Activated naive CD8-positive, alpha-beta T cell treated with anti-CD3 and anti-CD28 coated beads, Interleukin-2, amount 10 ng/mL, durations not matched to agents 7 days and 5 days (primary cell): ENCODE measurements around the gene PRND. TPM values are rescaled to one million over a fixed set of nuclear protein-coding genes. Genes with fewer than 3 reads are reported as not detected.
A peak's percentile ranks its signal among the peaks of the same experiment; 100 is the strongest.
"Not testable (repeated sequence)": the region's sequence is repeated elsewhere in the genome, so short reads cannot be mapped to it uniquely, and the experiment has no call there.

Source experiments
- ATAC-seq: fragments of 150-1000 bp; cut with Tn5 transposase; one replicate; pipeline ENCODE4 v1.10.0; 2021; ENCODE audit warnings: low read depth, moderate library complexity
- POLR2A ChIA-PET: fragments of 350-600 bp; sonication (Branson Sonifier 250); formaldehyde crosslinking; loops from one replicate; lab custom pipeline; 2021; ENCODE audit warnings: antibody characterized with exemption; lab: Charles Lee
- DNase-seq: peaks from one replicate; pipeline ENCODE4 v3.0.0; 2021
- H3K27ac Mint-ChIP-seq: one replicate; pipeline ENCODE4 v1.8.0; 2022; ENCODE audit warnings: mild to moderate bottlenecking, mixed read lengths
- H3K27me3 Mint-ChIP-seq: one replicate; pipeline ENCODE4 v1.8.0; 2022; ENCODE audit warnings: mild to moderate bottlenecking, moderate library complexity, mixed read lengths
- H3K36me3 Mint-ChIP-seq: one replicate; pipeline ENCODE4 v1.8.0; 2021; ENCODE audit warnings: mild to moderate bottlenecking, mixed read lengths
- H3K4me1 Mint-ChIP-seq: one replicate; pipeline ENCODE4 v1.8.0; 2021; ENCODE audit warnings: mixed read lengths
- H3K4me3 Mint-ChIP-seq: one replicate; pipeline ENCODE4 v1.8.0; 2022; ENCODE audit warnings: mild to moderate bottlenecking, moderate library complexity, mixed read lengths
- H3K9me3 Mint-ChIP-seq: one replicate; pipeline ENCODE4 v1.8.0; 2021; ENCODE audit warnings: mixed read lengths
- total RNA-seq, 2 experiments: library from RNA; stranded (reverse); gene quantifications; one replicate each; pipeline ENCODE4 v1.2.3, GENCODE V29; 2021

PRND gene
- total RNA-seq, 2 experiments from 2014 or later, result not detected

- Mint-ChIP-seq H3K27me3 (peaks cover 18% of the 10 kb centered on the region), H3K4me1 (peaks cover 7% of the 10 kb centered on the region), H3K27ac (no peak overlapping the region), H3K9me3 (no peaks in the 10 kb centered on the region), H3K36me3 (no peaks in the 10 kb centered on the region), H3K4me3 (no peak overlapping the region)
- POLR2A ChIA-PET, result no interaction called here
- no peak for DNase-seq
- ATAC-seq, result no peak
Observed at GRCh38 chr20:4728120-4728760, 6.5 kb downstream of the PRND start.

DNA sequence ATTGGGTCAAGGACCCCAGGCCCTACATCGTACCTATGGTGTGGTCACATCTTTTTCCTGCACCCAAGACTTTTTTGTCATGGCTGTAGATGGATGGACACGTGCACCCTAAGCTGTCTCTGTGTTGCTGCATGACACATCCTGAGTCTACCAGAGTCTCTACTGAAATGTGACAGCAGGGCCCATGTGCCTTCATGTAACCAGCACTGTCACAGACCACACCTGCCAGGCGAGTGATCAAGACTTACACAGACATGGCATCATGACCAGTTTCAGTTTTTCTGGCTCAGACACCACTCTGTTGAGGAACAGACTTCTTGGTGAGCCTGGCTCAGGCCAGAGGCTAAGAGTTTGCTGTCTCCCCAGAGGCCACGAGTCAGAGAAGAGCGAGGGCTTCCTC is 7.6 kb downstream of the PRND start:
- H3K27me3 Mint-ChIP-seq, result peaks cover 25% of the 10 kb centered on the region
- ATAC-seq, result no peak
- no peak overlapping the region for H3K4me3 Mint-ChIP-seq
- DNase-seq, result no peak
- peaks cover 7% of the 10 kb centered on the region for H3K4me1 Mint-ChIP-seq
- POLR2A ChIA-PET, result no interaction called here
- H3K27ac Mint-ChIP-seq, result no peak overlapping the region
- no peaks in the 10 kb centered on the region for H3K36me3 Mint-ChIP-seq
- H3K9me3 Mint-ChIP-seq, result no peaks in the 10 kb centered on the region

GRCh38 chr20:4730780-4731179 is 9.1 kb downstream of the PRND start:
- Mint-ChIP-seq H3K4me3 (no peak overlapping the region), H3K4me1 (peaks cover 7% of the 10 kb centered on the region), H3K9me3 (no peaks in the 10 kb centered on the region), H3K27ac (no peak overlapping the region), H3K27me3 (peaks cover 31% of the 10 kb centered on the region), H3K36me3 (no peaks in the 10 kb centered on the region)
- DNase-seq, result no peak
- POLR2A ChIA-PET, result no interaction called here
- no peak for ATAC-seq

- Mint-ChIP-seq H3K27ac (no peak overlapping the region), H3K4me1 (peaks cover 3% of the 10 kb centered on the region), H3K4me3 (no peak overlapping the region), H3K27me3 (peaks cover 30% of the 10 kb centered on the region), H3K36me3 (no peaks in the 10 kb centered on the region), H3K9me3 (no peaks in the 10 kb centered on the region)
- ATAC-seq (no peak), DNase-seq (no peak)
- POLR2A ChIA-PET, result no interaction called here
Observed at GRCh38 chr20:4736875-4737274, 15.2 kb downstream of the PRND start.

- Mint-ChIP-seq H3K36me3 (no peaks in the 10 kb centered on the region), H3K4me3 (no peak overlapping the region), H3K27ac (no peak overlapping the region), H3K9me3 (no peaks in the 10 kb centered on the region), H3K27me3 (peaks cover 23% of the 10 kb centered on the region), H3K4me1 (peaks cover 3% of the 10 kb centered on the region)
- POLR2A ChIA-PET, result no interaction called here
- no peak for ATAC-seq
- DNase-seq, result no peak
Observed at GRCh38 chr20:4737857-4738627, 16.3 kb downstream of the PRND start.

DNA sequence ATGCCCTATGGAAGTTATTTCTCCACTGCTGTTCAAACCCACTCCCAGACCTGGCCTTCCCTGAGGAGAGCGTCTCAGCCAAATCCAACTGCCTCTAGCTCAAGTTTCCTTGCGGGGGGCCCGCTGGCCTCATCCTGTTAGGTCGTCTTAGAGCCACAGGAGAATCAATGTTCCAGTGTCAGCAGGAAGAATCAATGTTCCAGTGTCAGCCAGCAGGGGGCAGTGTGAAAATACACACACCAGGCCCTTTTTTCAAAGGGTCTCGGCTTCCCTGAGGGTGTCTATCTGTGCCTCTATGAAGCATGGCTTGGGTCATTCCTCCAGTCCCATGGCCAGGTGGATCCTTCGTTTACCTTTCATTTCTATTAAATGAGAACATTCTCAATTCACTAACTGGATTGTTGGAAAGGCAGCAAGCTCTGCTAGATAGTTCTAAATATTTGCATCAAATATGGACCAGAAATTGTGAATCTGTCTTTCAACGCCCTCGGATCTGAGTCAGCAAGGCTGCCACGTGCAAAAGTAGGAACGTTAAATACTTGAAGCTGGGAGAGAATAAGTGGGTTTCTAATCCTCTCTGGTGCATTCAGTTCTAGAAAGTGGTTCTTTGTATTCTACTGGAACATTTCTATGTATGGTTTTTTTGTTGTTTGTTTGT is 19.2 kb downstream of the PRND start:
- no peak overlapping the region for H3K27ac Mint-ChIP-seq
- no peaks in the 10 kb centered on the region for H3K36me3 Mint-ChIP-seq
- H3K4me3 Mint-ChIP-seq, result no peak overlapping the region
- peaks cover 3% of the 10 kb centered on the region for H3K4me1 Mint-ChIP-seq
- POLR2A ChIA-PET, result no interaction called here
- ATAC-seq (peak; percentile 61), DNase-seq (peak; percentile 65)
- H3K27me3 Mint-ChIP-seq, result peaks cover 19% of the 10 kb centered on the region
- H3K9me3 Mint-ChIP-seq, result no peaks in the 10 kb centered on the region

GRCh38 chr20:4748847-4749246 is 27.1 kb downstream of the PRND start:
- H3K9me3 Mint-ChIP-seq, result peaks cover 5% of the 10 kb centered on the region
- ATAC-seq, result no peak

DNA sequence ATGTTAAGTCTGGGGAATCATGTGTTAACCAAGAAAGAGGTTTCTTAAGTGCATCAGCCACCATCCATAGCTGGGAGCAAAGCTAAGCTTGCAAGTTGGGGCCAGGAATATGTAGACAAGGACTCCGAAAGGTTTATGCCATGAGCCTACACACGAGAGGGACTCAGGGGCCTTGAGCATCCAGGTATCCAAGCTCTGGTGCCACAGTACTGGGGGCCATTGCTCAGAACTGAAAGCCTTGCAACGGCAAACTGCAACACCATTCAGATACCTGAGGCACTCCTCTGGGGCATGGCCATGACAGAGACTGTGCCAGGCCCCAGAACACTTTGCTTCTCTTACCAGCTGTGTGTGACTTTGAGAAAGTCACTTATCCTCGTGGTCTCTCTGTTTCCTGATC is 27.6 kb downstream of the PRND start:
- Mint-ChIP-seq H3K9me3 (peaks cover 5% of the 10 kb centered on the region), H3K4me1 (no peaks in the 10 kb centered on the region)
- POLR2A ChIA-PET, result no interaction called here

More at GRCh38 chr20:4748847-4749246, 27.1 kb downstream of the PRND start:
- Mint-ChIP-seq H3K27ac (no peak overlapping the region), H3K27me3 (peaks cover 8% of the 10 kb centered on the region), H3K4me1 (no peaks in the 10 kb centered on the region), H3K36me3 (peaks cover 1% of the 10 kb centered on the region), H3K4me3 (no peak overlapping the region)
- POLR2A ChIA-PET, result no interaction called here
- DNase-seq, result no peak

GRCh38 chr20:4750381-4750780 is 28.7 kb downstream of the PRND start:
- no peak for ATAC-seq
- no peak for DNase-seq
- Mint-ChIP-seq H3K27ac (no peak overlapping the region), H3K4me1 (no peaks in the 10 kb centered on the region), H3K4me3 (no peak overlapping the region), H3K9me3 (peaks cover 5% of the 10 kb centered on the region), H3K36me3 (peaks cover 1% of the 10 kb centered on the region), H3K27me3 (peaks cover 13% of the 10 kb centered on the region)
- POLR2A ChIA-PET, result no interaction called here

More for the DNA sequence above, 27.6 kb downstream of the PRND start:
- no peak overlapping the region for H3K4me3 Mint-ChIP-seq
- ATAC-seq, result no peak
- DNase-seq, result no peak
- H3K36me3 Mint-ChIP-seq, result peaks cover 1% of the 10 kb centered on the region
- H3K27me3 Mint-ChIP-seq, result peaks cover 9% of the 10 kb centered on the region
- no peak overlapping the region for H3K27ac Mint-ChIP-seq

- H3K4me1 Mint-ChIP-seq, ATAC-seq, H3K27ac Mint-ChIP-seq, POLR2A ChIA-PET, H3K36me3 Mint-ChIP-seq, H3K9me3 Mint-ChIP-seq: not testable (repeated sequence)
- peak; percentile 55 for DNase-seq
- Mint-ChIP-seq H3K4me3 (peak overlapping the region; percentile 60), H3K27me3 (peaks cover 34% of the 10 kb centered on the region)
Observed at GRCh38 chr20:4759100-4759884, 37.6 kb downstream of the PRND start.

DNA sequence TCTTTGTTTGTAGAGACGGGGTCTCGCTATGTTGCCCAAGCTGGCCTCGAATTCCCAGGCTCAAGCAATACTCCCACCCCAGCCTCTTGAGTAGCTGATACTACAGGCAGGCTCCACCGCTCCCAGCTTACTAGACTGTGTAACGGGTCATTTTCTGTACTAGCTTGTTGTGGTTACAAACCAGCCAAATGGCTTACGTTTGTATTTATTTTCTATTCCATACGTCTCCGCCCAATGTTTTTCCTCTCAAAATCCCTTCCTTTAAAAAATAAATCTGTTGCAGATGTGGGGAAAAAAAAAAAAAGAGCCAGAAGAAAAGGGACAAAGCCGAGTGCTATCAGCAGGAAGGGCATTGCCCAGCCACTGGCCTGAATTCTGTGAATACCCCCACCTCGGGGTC is 41.6 kb downstream of the PRND start:
- no peaks in the 10 kb centered on the region for H3K9me3 Mint-ChIP-seq
- H3K36me3 Mint-ChIP-seq, result no peaks in the 10 kb centered on the region
- no peak overlapping the region for H3K4me3 Mint-ChIP-seq
- peaks cover 8% of the 10 kb centered on the region for H3K4me1 Mint-ChIP-seq
- H3K27ac Mint-ChIP-seq, result no peak overlapping the region
- DNase-seq (no peak), ATAC-seq (no peak)
- POLR2A ChIA-PET, result interaction anchor here (1.1 kb wide), 1 partner anchor 363 kb away, joined by 3 read pairs; the partner anchor contains the start of gene CDS2
- H3K27me3 Mint-ChIP-seq, result peaks cover 16% of the 10 kb centered on the region

DNA sequence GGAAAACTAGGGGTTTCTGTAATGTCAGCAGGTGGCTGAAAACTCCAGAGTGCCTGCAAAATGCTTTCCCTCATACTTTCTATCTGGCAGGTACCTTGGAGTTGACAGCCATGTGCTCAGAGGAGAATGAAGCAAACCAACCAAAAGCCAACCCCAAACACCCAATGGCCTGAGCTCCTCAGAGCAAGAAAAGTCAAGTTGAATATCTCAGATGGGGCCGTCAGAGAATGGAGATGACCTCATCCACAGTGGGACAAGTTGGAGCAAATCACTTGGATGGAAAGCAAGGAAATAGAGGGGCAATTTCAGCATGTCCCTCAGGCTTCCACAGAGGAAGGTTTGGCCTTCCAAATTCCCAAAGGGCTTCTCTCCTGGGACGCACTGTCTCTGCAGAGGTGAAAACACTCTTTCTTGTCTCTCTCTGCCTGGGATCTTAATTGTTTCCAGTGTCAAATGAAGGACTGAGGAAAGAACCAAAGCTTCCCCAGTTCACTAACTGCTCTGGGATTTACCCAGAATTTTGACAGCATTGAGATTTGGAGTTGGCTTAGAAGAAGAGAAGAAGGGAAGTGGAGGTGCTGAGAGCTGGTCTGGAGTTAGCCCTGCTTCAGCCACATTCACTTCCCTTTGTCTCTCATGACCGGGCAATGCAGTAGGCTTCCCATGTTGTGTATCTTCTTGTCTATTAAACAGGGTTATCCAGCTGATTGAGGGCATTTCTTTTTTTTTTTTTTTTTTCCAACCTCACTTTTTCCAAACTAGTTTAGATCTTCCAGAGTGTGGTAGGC is 42.2 kb downstream of the PRND start:
- POLR2A ChIA-PET, result interaction anchor here (1.1 kb wide), 1 partner anchor 363 kb away, joined by 3 read pairs; the partner anchor contains the start of gene CDS2

More for the DNA sequence above, 42.2 kb downstream of the PRND start:
- Mint-ChIP-seq H3K27ac (no peak overlapping the region), H3K27me3 (peaks cover 12% of the 10 kb centered on the region), H3K4me3 (no peak overlapping the region), H3K9me3 (no peaks in the 10 kb centered on the region), H3K36me3 (no peaks in the 10 kb centered on the region), H3K4me1 (peaks cover 8% of the 10 kb centered on the region)
- ATAC-seq (no peak), DNase-seq (no peak)
